WTC11 (cell line): Measurements from ENCODE around the gene MSI2. TPM values are rescaled to one million over a fixed set of nuclear protein-coding genes. Genes with fewer than 3 reads are reported as not detected.

Experiments
- ATAC-seq: fragments of 200-7000 bp; cut with Tn5 transposase; 2 replicates; pipeline ENCODE4 v1.10.0; 2021; ENCODE audit warnings: mild to moderate bottlenecking, moderate library complexity
- CTCF ChIA-PET: fragments of 300-600 bp; sonication (Branson Sonifier 250); formaldehyde crosslinking; loops from one replicate; lab custom pipeline; 2021; ENCODE audit warnings: antibody characterized with exemption; lab: Charles Lee
- POLR2A ChIA-PET: fragments of 350-600 bp; sonication (Branson Sonifier 250); formaldehyde crosslinking; loops from one replicate; lab custom pipeline; 2021; ENCODE audit warnings: antibody characterized with exemption; lab: Charles Lee
- DNase-seq: peaks from one replicate; pipeline ENCODE4 v3.0.0; 2021; ENCODE audit warnings: low spot score
- H3K27ac Mint-ChIP-seq: 2 replicates; pipeline ENCODE4 v1.8.0; 2021; ENCODE audit warnings: mixed read lengths
- H3K27me3 Mint-ChIP-seq: 2 replicates; pipeline ENCODE4 v1.8.0; 2021; ENCODE audit warnings: low read depth, mild to moderate bottlenecking, moderate library complexity, mixed read lengths
- H3K36me3 Mint-ChIP-seq: 2 replicates; pipeline ENCODE4 v1.8.0; 2021; ENCODE audit warnings: mixed read lengths
- H3K4me1 Mint-ChIP-seq: 2 replicates; pipeline ENCODE4 v1.8.0; 2022; ENCODE audit warnings: mixed read lengths
- H3K4me3 Mint-ChIP-seq: 2 replicates; pipeline ENCODE4 v1.8.0; 2021; ENCODE audit warnings: mild to moderate bottlenecking, moderate library complexity, mixed read lengths
- H3K9me3 Mint-ChIP-seq: 2 replicates; pipeline ENCODE4 v1.8.0; 2021; ENCODE audit warnings: mixed read lengths
- AFF4 ChIP-seq: sonication (generic); formaldehyde crosslinking; IDR thresholded peaks from 2 replicates; pipeline ENCODE4 v1.8.1; 2023; ENCODE audit warnings: mild to moderate bottlenecking, missing genetic modification reagents, borderline replicate concordance
- AR ChIP-seq: fragments of 250-450 bp; sonication (Bioruptor Pico); IDR thresholded peaks from 2 replicates; pipeline ENCODE4 v1.9.0; 2021; ENCODE audit warnings: mild to moderate bottlenecking
- CTCF ChIP-seq: fragments of 200-600 bp; IDR thresholded peaks from 2 replicates; pipeline ENCODE4 v1.8.0; 2022; ENCODE audit warnings: antibody characterized with exemption
- EMX1 ChIP-seq: fragments of 250-450 bp; sonication (Bioruptor Pico); IDR thresholded peaks from 2 replicates; pipeline ENCODE4 v1.8.0; 2021; ENCODE audit warnings: mild to moderate bottlenecking
- FOXK1 ChIP-seq: sonication (generic); formaldehyde crosslinking; IDR thresholded peaks from 2 replicates; pipeline ENCODE4 v1.8.0; 2022; ENCODE audit warnings: mild to moderate bottlenecking, moderate library complexity, missing genetic modification reagents
- GTF2I ChIP-seq: fragments of 250-450 bp; sonication (Bioruptor Pico); conservative IDR thresholded peaks from 2 replicates; pipeline ENCODE4 v1.4.0; 2021; ENCODE audit warnings: mild to moderate bottlenecking
- HMGA2 ChIP-seq: fragments of 250-450 bp; sonication (Bioruptor Pico); IDR thresholded peaks from 2 replicates; pipeline ENCODE4 v1.4.0; 2021; ENCODE audit warnings: mild to moderate bottlenecking, moderate library complexity
- HMGXB4 ChIP-seq: sonication (generic); formaldehyde crosslinking; IDR thresholded peaks from 2 replicates; pipeline ENCODE4 v1.8.1; 2023; ENCODE audit warnings: mild to moderate bottlenecking, moderate library complexity, missing genetic modification reagents
- MYBL2 ChIP-seq: sonication (generic); formaldehyde crosslinking; IDR thresholded peaks from 2 replicates; pipeline ENCODE4 v1.8.1; 2023; ENCODE audit warnings: mild to moderate bottlenecking, moderate library complexity, missing genetic modification reagents
- NR1H2 ChIP-seq: sonication (generic); formaldehyde crosslinking; IDR thresholded peaks from 2 replicates; pipeline ENCODE4 v1.9.0; 2021; ENCODE audit warnings: mild to moderate bottlenecking, moderate library complexity, missing genetic modification reagents
- NR3C1 ChIP-seq: sonication (generic); formaldehyde crosslinking; conservative IDR thresholded peaks from 2 replicates; pipeline ENCODE4 v1.8.1; 2023; ENCODE audit warnings: low read depth, mild to moderate bottlenecking, missing genetic modification reagents
- PRDM15 ChIP-seq: sonication (generic); formaldehyde crosslinking; IDR thresholded peaks from 2 replicates; pipeline ENCODE4 v1.8.0; 2022; ENCODE audit warnings: missing genetic modification reagents
- PRRX2 ChIP-seq: fragments of 250-450 bp; sonication (Bioruptor Pico); IDR thresholded peaks from 2 replicates; pipeline ENCODE4 v1.8.0; 2021; ENCODE audit warnings: mild to moderate bottlenecking
- RORB ChIP-seq: fragments of 250-450 bp; sonication (Bioruptor Pico); IDR thresholded peaks from 2 replicates; pipeline ENCODE4 v1.9.0; 2021; ENCODE audit warnings: mild to moderate bottlenecking
- USF1 ChIP-seq: sonication (generic); formaldehyde crosslinking; IDR thresholded peaks from 2 replicates; pipeline ENCODE4 v1.8.0; 2022; ENCODE audit warnings: mild to moderate bottlenecking, missing genetic modification reagents
- ZNF219 ChIP-seq: sonication (generic); formaldehyde crosslinking; IDR thresholded peaks from 2 replicates; pipeline ENCODE4 v1.8.0; 2023; ENCODE audit warnings: missing genetic modification reagents, mild to moderate bottlenecking, borderline replicate concordance
- ZNF671 ChIP-seq: fragments of 250-450 bp; sonication (Bioruptor Pico); IDR thresholded peaks from 2 replicates; pipeline ENCODE4 v1.8.0; 2021; ENCODE audit warnings: mild to moderate bottlenecking
- total RNA-seq: library from RNA; stranded (reverse); gene quantifications from 3 replicates; pipeline ENCODE4 v1.2.3, GENCODE V29; 2021

The MSI2 gene
- total RNA-seq, 1 experiment from 2014 or later = 82.1 TPM

- H3K27ac Mint-ChIP-seq = no peak overlapping the region; the same call in 1 of the 2 replicates
- H3K36me3 Mint-ChIP-seq = peaks cover 55% of the 10 kb centered on the region
- POLR2A ChIA-PET = interaction anchor here (0.6 kb wide), 1 partner anchor 14 kb away, joined by 7 read pairs; no protein-coding TSS in a partner anchor
- ATAC-seq (no peak; the same call in 1 of the 2 replicates), DNase-seq (no peak)
- CTCF ChIA-PET = interaction anchor here (0.8 to 3.4 kb wide), 3 partner anchors 13 to 477 kb away, joined by 3 to 18 read pairs (median 4); no protein-coding TSS in a partner anchor
- peaks cover 21% of the 10 kb centered on the region for H3K4me1 Mint-ChIP-seq
- no peaks in the 10 kb centered on the region for H3K9me3 Mint-ChIP-seq
- H3K4me3 Mint-ChIP-seq = no peak overlapping the region
- TF ChIP-seq MYBL2 (CRISPR knock-in tag) (no peak), PRDM15 (CRISPR knock-in tag) (no peak), NR3C1 (CRISPR knock-in tag) (no peak), GTF2I (CRISPR knock-in tag) (no peak), EMX1 (CRISPR knock-in tag) (no peak), PRRX2 (no peak), USF1 (CRISPR knock-in tag) (no peak), AR (CRISPR knock-in tag) (no peak), ZNF671 (CRISPR knock-in tag) (no peak), ZNF219 (CRISPR knock-in tag) (no peak), HMGA2 (CRISPR knock-in tag) (no peak), HMGXB4 (CRISPR knock-in tag) (no peak), NR1H2 (CRISPR knock-in tag) (no peak), FOXK1 (CRISPR knock-in tag) (no peak), CTCF (no peak), AFF4 (CRISPR knock-in tag) (no peak), RORB (no peak)
- no peaks in the 10 kb centered on the region for H3K27me3 Mint-ChIP-seq
These were observed 14.5 kb downstream of the MSI2 start for GRCh38 chr17:57270801-57271245.
